ENCODE results near the gene ZC3H18.

- no peak for TF ChIP-seq CTCF (IDR thresholded peaks at IDR 0.05; ENCODE audit: low read depth, low read length)
- TF ChIP-seq POLR2A (IDR thresholded peaks at IDR 0.05; ENCODE audit: extremely low read depth, insufficient read length) = no peak
Observed at GRCh38 chr16:88566158-88566557, 4.0 kb upstream of the ZC3H18 start.

Data from NB4 (cell line).